Measurements from ENCODE around the gene ADCY3. TPM values are rescaled to one million over a fixed set of nuclear protein-coding genes. Genes with fewer than 3 reads are reported as not detected.

ADCY3 gene
- total and polyA plus RNA-seq, 2 experiments from 2014 or later = 13.8 to 15.0 TPM

DNA sequence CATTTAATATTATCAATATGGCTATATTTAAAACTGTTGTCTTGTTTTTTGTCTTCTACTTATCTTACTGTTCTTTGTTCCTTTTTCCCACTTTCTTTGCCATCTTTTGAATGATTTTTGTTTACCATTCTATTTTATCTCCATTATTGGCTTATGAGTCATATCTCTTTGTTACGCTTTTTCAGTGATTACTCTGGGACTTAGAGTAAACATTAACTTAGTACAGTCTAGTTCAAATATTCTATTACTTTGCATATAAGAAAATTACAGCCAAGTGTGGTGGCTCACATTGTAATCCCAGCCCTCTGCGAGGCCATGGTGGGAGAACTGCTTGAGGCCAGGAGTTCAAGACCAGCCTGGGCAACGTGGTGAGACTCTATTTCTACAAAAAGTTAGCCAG, 26.1 kb downstream of the ADCY3 start:
- no peaks in the 10 kb centered on the region for H3K9me2 ChIP-seq (replicated peaks; ENCODE audit: insufficient read depth)
- WGBS (ENCODE audit: low lambda C conversion rate, missing lambda C conversion rate) = 83% methylated on average over 3 of the region's 3 CpGs
- H2AFZ ChIP-seq = no peak overlapping the region
- H3K36me3 ChIP-seq (replicated peaks; ENCODE audit: insufficient read depth, low read depth) = no peaks in the 10 kb centered on the region
- DNase-seq (ENCODE audit: low spot score) = no peak
- no peak for TF ChIP-seq EZH2phosphoT487 (IDR thresholded peaks at IDR 0.05; ENCODE audit: low read depth, severe bottlenecking, unreplicated experiment)
- H3K4me1 ChIP-seq (ENCODE audit: insufficient read depth) = no peaks in the 10 kb centered on the region
- H3K79me2 ChIP-seq = no peaks in the 10 kb centered on the region
- no peaks in the 10 kb centered on the region for H4K20me1 ChIP-seq (ENCODE audit: insufficient read depth, poor library complexity, severe bottlenecking)
- no peaks in the 10 kb centered on the region for H3K27me3 ChIP-seq
- H3K9me3 ChIP-seq (ENCODE audit: low read depth) = peaks cover 11% of the 10 kb centered on the region
- H3K4me3 ChIP-seq = no peak overlapping the region
- H3K4me2 ChIP-seq = no peak overlapping the region
- no peak overlapping the region for H3K27ac ChIP-seq

DNA sequence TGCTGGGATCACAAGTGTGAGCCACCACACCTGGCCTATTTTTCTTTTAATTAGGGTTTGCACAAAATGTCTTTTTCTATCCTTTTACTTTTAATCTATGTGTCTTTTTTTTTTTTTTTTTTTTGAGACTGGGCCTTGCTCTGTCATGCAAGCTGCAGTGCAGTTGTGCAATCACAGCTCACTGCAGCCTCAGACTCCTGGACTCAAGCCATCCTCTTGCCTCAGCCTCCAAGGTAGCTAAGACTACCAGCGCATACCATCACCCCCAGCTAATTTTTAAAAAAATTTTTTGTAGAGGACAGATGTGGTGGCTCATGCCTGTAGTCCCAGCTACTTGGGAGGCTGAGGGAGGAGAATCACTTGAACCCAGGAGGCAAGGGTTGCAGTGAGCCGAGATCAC, 27.1 kb downstream of the ADCY3 start:
- Histone ChIP-seq H3K27ac (no peak overlapping the region), H3K9me3 (ENCODE audit: low read depth) (peaks cover 11% of the 10 kb centered on the region), H3K79me2 (no peaks in the 10 kb centered on the region), H3K9me2 (replicated peaks; ENCODE audit: insufficient read depth) (no peaks in the 10 kb centered on the region), H4K20me1 (ENCODE audit: insufficient read depth, poor library complexity, severe bottlenecking) (no peaks in the 10 kb centered on the region), H2AFZ (no peak overlapping the region), H3K36me3 (replicated peaks; ENCODE audit: insufficient read depth, low read depth) (no peaks in the 10 kb centered on the region), H3K27me3 (no peaks in the 10 kb centered on the region), H3K4me3 (no peak overlapping the region), H3K4me1 (ENCODE audit: insufficient read depth) (no peaks in the 10 kb centered on the region), H3K4me2 (no peak overlapping the region)
- DNase-seq (ENCODE audit: low spot score) = no peak
- TF ChIP-seq EZH2 (IDR thresholded peaks at IDR 0.05; ENCODE audit: borderline replicate concordance) (no peak), EZH2phosphoT487 (IDR thresholded peaks at IDR 0.05; ENCODE audit: low read depth, severe bottlenecking, unreplicated experiment) (no peak)
- TF ChIP-seq, protein P1, sequence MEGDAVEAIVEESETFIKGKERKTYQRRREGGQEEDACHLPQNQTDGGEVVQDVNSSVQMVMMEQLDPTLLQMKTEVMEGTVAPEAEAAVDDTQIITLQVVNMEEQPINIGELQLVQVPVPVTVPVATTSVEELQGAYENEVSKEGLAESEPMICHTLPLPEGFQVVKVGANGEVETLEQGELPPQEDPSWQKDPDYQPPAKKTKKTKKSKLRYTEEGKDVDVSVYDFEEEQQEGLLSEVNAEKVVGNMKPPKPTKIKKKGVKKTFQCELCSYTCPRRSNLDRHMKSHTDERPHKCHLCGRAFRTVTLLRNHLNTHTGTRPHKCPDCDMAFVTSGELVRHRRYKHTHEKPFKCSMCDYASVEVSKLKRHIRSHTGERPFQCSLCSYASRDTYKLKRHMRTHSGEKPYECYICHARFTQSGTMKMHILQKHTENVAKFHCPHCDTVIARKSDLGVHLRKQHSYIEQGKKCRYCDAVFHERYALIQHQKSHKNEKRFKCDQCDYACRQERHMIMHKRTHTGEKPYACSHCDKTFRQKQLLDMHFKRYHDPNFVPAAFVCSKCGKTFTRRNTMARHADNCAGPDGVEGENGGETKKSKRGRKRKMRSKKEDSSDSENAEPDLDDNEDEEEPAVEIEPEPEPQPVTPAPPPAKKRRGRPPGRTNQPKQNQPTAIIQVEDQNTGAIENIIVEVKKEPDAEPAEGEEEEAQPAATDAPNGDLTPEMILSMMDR (IDR thresholded peaks at IDR 0.05; ENCODE audit: poor library complexity) = no peak
- 98% methylated on average over 2 of the region's 2 CpGs for WGBS (ENCODE audit: low lambda C conversion rate, missing lambda C conversion rate)

DNA sequence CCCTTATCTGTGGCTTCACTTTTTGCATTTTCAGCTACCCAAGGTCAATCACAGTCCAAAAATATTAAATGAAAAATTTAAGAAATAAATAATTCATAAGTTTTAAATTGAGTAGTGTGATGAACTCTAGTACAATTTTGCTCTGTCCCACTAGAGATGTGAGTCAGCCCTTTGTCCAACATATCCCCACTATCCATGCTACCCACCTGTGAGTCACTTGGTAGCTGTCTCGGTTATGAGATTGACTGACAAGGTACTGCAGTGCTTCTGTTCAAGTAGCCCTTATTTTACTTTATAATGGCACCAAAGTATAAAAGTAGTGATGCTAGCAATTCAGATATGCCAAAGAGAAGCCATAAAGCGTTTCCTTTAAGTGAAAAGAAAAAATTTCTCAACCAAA, 28.8 kb downstream of the ADCY3 start:
- Histone ChIP-seq H3K4me1 (ENCODE audit: insufficient read depth) (no peaks in the 10 kb centered on the region), H3K79me2 (no peaks in the 10 kb centered on the region), H3K9me3 (ENCODE audit: low read depth) (peaks cover 11% of the 10 kb centered on the region), H4K20me1 (ENCODE audit: insufficient read depth, poor library complexity, severe bottlenecking) (no peaks in the 10 kb centered on the region), H3K27me3 (no peaks in the 10 kb centered on the region), H3K27ac (no peak overlapping the region), H2AFZ (no peak overlapping the region), H3K9me2 (replicated peaks; ENCODE audit: insufficient read depth) (no peaks in the 10 kb centered on the region), H3K4me2 (no peak overlapping the region), H3K36me3 (replicated peaks; ENCODE audit: insufficient read depth, low read depth) (no peaks in the 10 kb centered on the region), H3K4me3 (no peak overlapping the region)
- DNase-seq (ENCODE audit: low spot score) = no peak
- no peak for TF ChIP-seq EZH2phosphoT487 (IDR thresholded peaks at IDR 0.05; ENCODE audit: low read depth, severe bottlenecking, unreplicated experiment)
- TF ChIP-seq, protein P1 (IDR thresholded peaks at IDR 0.05; ENCODE audit: poor library complexity) = no peak
- TF ChIP-seq EZH2 (IDR thresholded peaks at IDR 0.05; ENCODE audit: borderline replicate concordance) = no peak
- 93% methylated on average over 2 of the region's 2 CpGs for WGBS (ENCODE audit: low lambda C conversion rate, missing lambda C conversion rate)

DNA sequence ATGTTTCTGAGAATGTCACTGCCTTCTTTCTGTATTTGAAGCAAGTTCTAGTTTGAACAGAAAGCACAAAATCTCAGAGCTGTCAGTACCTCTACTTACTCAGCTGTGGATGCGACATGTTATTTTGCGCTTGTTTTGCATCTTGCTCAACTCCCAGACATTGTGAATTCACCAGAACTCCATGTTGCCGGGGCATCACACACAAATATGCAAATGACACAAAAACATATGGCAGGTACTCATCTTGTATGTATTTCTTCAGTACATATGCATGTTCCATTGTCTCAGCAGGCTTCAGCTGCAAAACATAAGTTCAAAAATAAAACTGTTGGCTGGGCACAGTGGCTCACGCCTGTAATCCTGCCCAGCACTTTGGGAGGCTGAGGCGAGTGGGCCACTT, 30.8 kb downstream of the ADCY3 start:
- TF ChIP-seq EZH2 (IDR thresholded peaks at IDR 0.05; ENCODE audit: borderline replicate concordance) (no peak), EZH2phosphoT487 (IDR thresholded peaks at IDR 0.05; ENCODE audit: low read depth, severe bottlenecking, unreplicated experiment) (no peak)
- TF ChIP-seq, protein P1 (IDR thresholded peaks at IDR 0.05; ENCODE audit: poor library complexity) = no peak
- Histone ChIP-seq H3K79me2 (no peaks in the 10 kb centered on the region), H3K27ac (no peak overlapping the region), H3K27me3 (no peaks in the 10 kb centered on the region), H3K4me3 (no peak overlapping the region), H3K9me2 (replicated peaks; ENCODE audit: insufficient read depth) (no peaks in the 10 kb centered on the region), H3K4me1 (ENCODE audit: insufficient read depth) (no peaks in the 10 kb centered on the region), H4K20me1 (ENCODE audit: insufficient read depth, poor library complexity, severe bottlenecking) (no peaks in the 10 kb centered on the region), H2AFZ (no peak overlapping the region), H3K36me3 (replicated peaks; ENCODE audit: insufficient read depth, low read depth) (no peaks in the 10 kb centered on the region), H3K9me3 (ENCODE audit: low read depth) (no peaks in the 10 kb centered on the region), H3K4me2 (no peak overlapping the region)
- no peak for DNase-seq (ENCODE audit: low spot score)
- 98% methylated on average over 5 of the region's 5 CpGs for WGBS (ENCODE audit: low lambda C conversion rate, missing lambda C conversion rate)
